PC-3 (cell line): ENCODE measurements around the gene DIS3L2.

Experiments used
- EZH2 ChIP-seq: fragments of 300-600 bp; sonication (generic); IDR thresholded peaks from one replicate; pipeline ENCODE4 v1.6.1; 2017; ENCODE audit warnings: antibody characterized with exemption, mild to moderate bottlenecking, low read length; ENCODE audit not compliant: unreplicated experiment
- EZH2phosphoT487 ChIP-seq: fragments of 300-600 bp; sonication (generic); IDR thresholded peaks from 2 replicates; pipeline ENCODE4 v1.6.1; 2018; ENCODE audit warnings: mild to moderate bottlenecking, antibody characterized with exemption, low read length, borderline replicate concordance
- TF ChIP-seq, protein P1 (sequence below): fragments of 300-600 bp; sonication (generic); conservative IDR thresholded peaks from 2 replicates; pipeline ENCODE4 v1.5.1; 2017; ENCODE audit warnings: antibody characterized with exemption, low read depth, mild to moderate bottlenecking, low read length

- TF ChIP-seq, protein P1, sequence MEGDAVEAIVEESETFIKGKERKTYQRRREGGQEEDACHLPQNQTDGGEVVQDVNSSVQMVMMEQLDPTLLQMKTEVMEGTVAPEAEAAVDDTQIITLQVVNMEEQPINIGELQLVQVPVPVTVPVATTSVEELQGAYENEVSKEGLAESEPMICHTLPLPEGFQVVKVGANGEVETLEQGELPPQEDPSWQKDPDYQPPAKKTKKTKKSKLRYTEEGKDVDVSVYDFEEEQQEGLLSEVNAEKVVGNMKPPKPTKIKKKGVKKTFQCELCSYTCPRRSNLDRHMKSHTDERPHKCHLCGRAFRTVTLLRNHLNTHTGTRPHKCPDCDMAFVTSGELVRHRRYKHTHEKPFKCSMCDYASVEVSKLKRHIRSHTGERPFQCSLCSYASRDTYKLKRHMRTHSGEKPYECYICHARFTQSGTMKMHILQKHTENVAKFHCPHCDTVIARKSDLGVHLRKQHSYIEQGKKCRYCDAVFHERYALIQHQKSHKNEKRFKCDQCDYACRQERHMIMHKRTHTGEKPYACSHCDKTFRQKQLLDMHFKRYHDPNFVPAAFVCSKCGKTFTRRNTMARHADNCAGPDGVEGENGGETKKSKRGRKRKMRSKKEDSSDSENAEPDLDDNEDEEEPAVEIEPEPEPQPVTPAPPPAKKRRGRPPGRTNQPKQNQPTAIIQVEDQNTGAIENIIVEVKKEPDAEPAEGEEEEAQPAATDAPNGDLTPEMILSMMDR: no peak
- TF ChIP-seq EZH2: no peak
- TF ChIP-seq EZH2phosphoT487: no peak
Measured at GRCh38 chr2:232354069-232354468, 392.6 kb downstream of the DIS3L2 start.
